Vagina (tissue), 2 donors: ENCODE results near the gene SLC25A26.

ENCODE experiments used
- CTCF ChIP-seq, 3 experiments: fragments of 450-650 bp in 2 of 3; fragments of 200-600 bp in 1 of 3; sonication (generic) in 1 of 3; IDR thresholded peaks; one replicate each; pipeline ENCODE4 v1.5.1; 2017 to 2019; ENCODE audit warnings: antibody characterized with exemption in 3 of 3, mild to moderate bottlenecking in 2 of 3, moderate library complexity in 2 of 3
- POLR2A ChIP-seq, 2 donors: fragments of 450-650 bp; IDR thresholded peaks; one replicate each; pipeline ENCODE4 v1.6.1; 2017; ENCODE audit warnings: antibody characterized with exemption in 2 of 2, mild to moderate bottlenecking in 2 of 2, moderate library complexity in 2 of 2

DNA sequence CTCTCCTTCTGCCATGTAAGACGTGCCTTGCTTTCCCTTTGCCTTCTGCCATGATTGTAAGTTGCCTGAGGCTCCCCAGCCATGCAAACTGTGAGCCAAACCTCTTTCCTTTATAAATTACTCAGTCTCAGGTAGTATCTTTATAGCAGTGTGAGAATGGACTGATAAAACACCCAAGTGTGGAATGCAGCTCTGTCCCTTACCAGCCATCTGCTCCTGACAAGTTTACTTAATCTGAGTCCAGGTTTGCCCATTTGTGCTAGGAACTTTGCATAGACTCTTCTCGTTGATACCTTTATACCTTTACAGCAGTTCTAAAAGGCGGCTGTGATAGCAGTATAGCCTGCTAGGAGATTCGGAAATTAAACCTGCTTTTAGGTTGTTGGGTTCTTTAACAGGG, 48.1 kb downstream of the SLC25A26 start:
- TF ChIP-seq POLR2A (IDR thresholded peaks at IDR 0.05) (no peak), CTCF (IDR thresholded peaks at IDR 0.05) (no peak)
